SK-N-SH (cell line): ENCODE measurements around the gene CNGA2.

Experiments used
- CTCF ChIP-seq: fragments of 200-600 bp; sonication (generic); IDR thresholded peaks from 2 replicates; pipeline ENCODE4 v1.6.1; 2017; ENCODE audit warnings: antibody characterized with exemption, mild to moderate bottlenecking, moderate library complexity
- MAX ChIP-seq: IDR thresholded peaks from 2 replicates; pipeline ENCODE4 v1.4.0; 2012; ENCODE audit warnings: low read depth
- MXI1 ChIP-seq: IDR thresholded peaks from 2 replicates; pipeline ENCODE4 v1.6.1; 2012; ENCODE audit warnings: mild to moderate bottlenecking, low read depth, low read length, improper control_type of control experiment
- POLR2AphosphoS5 ChIP-seq: IDR thresholded peaks from 2 replicates; pipeline ENCODE4 v1.6.1; 2012; ENCODE audit warnings: low read depth, low read length
- REST ChIP-seq: IDR thresholded peaks from 2 replicates; pipeline ENCODE4 v1.6.1; 2012; ENCODE audit warnings: mild to moderate bottlenecking, low read depth, low read length, moderate library complexity
- RFX5 ChIP-seq: IDR thresholded peaks from 2 replicates; pipeline ENCODE4 v1.6.1; 2012; ENCODE audit warnings: mild to moderate bottlenecking, improper control_type of control experiment, low read length
- SMC3 ChIP-seq: IDR thresholded peaks from 2 replicates; pipeline ENCODE4 v1.6.1; 2012; ENCODE audit warnings: low read depth, low read length, improper control_type of control experiment
- TAF1 ChIP-seq: IDR thresholded peaks from 2 replicates; pipeline ENCODE4 v1.6.1; 2012; ENCODE audit warnings: low read depth, mild to moderate bottlenecking, low read length, moderate library complexity, borderline replicate concordance
- TEAD4 ChIP-seq: IDR thresholded peaks from 2 replicates; pipeline ENCODE4 v1.4.0; 2012; ENCODE audit warnings: mild to moderate bottlenecking, borderline replicate concordance; ENCODE audit not compliant: insufficient read depth
- YY1 ChIP-seq: IDR thresholded peaks from 2 replicates; pipeline ENCODE4 v1.4.0; 2012; ENCODE audit warnings: low read depth, mild to moderate bottlenecking

- TF ChIP-seq TAF1 (no peak), RFX5 (no peak), MXI1 (no peak), CTCF (no peak), POLR2AphosphoS5 (no peak), REST (no peak), TEAD4 (no peak), YY1 (no peak), MAX (no peak), SMC3 (no peak)
Measured at GRCh38 chrX:151711154-151711553, 23.4 kb upstream of the CNGA2 start.
